GM21825 (cell line): ENCODE results near the gene LIN9.
"Not testable (repeated sequence)": the region's sequence is repeated elsewhere in the genome, so short reads cannot be mapped to it uniquely, and the experiment has no call there.

Experiments used
- ATAC-seq: cut with Tn5 transposase; IDR thresholded peaks from one replicate; pipeline ENCODE4 v1.9.1; 2021; ENCODE audit warnings: mild to moderate bottlenecking, moderate library complexity; ENCODE audit not compliant: unreplicated experiment

Gene LIN9

DNA sequence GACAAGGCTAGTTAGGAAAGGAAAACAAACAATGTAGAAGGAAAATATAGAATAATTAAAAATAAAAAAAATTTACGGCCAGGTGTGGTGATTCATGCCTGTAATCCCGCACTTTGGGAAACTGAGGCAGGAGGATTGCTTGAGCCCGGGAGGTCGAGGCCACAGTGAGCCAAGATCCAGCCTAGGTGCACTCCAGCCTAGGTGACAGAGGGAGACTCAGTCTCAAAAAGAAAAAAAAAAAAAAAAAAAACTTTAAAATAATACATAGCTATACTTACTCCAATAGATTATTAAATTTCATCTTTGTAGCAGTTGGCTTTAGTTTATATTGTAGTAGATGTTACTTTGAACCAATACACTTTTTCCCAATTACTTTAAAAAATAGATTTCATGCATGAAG, 32.0 kb downstream of the LIN9 start:
- no peak for ATAC-seq

DNA sequence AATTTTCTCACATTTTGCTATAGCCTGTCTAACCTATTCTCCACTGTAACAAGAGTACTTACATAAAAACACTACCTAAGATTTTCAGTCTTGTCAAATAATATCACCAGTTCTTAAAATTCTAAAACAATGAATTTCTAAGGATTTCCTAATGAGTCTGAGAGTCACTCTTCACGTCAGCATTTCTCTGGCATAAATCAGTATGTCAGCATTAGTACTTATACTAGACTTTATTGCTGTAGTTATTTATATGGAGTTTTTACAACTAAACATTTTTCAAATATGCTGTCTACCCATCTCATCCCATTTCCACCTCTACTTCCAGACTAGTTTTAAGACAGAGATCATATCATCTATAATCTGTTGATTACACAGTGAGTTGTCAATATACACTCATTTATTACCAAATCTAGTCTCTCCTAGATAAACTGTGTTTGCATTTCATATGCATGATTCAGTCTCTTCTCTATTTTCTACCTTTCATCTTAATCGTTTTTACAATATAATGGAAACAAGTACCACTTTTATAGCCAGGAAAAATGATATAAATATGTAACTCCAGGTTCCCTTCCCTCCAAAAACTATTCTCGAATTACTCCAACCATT, 32.8 kb downstream of the LIN9 start:
- no peak for ATAC-seq

DNA sequence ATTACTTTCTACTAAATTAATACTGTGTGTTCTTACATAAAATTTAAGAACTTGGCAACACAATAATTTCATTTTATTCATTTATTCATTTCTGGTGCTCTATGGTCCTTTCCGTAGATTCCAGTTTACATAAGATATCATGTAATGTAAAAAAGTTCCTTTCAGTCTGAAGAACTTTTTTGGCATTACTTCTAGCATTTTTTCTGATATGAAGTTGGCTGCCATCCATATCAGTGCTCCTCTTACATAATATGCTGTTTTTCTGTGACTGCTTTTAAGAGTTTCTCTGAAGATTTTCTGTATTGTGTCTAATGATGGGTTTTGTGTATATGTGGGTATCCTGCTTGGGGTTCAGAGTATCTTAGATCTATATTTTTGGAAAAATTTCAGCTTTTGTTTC, 34.8 kb downstream of the LIN9 start:
- no peak for ATAC-seq

DNA sequence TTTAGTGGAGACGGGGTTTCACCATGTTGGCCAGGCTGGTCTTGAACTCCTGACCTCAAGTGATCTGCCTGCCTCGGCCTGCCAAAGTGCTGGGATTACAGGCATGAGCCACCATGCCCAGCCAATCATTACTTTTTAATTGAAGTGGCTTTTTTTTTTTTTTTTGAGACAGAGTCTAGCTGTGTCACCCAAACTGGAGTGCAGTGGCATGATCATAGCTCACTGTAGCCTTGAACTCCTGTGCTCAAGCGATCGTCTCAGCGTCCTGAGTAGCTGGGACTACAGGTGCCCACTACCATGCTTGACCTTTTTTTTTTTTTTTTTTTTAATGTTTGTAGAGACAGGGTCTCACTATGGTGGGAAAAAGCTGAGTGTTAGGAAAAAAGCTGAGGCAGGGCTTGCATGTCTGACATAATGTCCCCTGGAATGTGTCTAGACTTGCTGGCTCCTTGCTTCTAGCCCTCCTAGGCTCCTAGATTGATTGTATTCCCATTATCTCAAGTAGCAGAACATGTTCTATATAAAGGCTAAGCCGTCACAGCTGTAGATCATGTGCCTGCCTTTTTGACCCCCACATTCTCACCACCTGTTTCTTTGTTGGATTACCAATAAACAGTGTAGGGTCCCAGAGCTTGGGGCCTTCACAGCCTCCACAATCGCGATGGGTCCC, 36.6 kb downstream of the LIN9 start:
- not testable (repeated sequence) for ATAC-seq

DNA sequence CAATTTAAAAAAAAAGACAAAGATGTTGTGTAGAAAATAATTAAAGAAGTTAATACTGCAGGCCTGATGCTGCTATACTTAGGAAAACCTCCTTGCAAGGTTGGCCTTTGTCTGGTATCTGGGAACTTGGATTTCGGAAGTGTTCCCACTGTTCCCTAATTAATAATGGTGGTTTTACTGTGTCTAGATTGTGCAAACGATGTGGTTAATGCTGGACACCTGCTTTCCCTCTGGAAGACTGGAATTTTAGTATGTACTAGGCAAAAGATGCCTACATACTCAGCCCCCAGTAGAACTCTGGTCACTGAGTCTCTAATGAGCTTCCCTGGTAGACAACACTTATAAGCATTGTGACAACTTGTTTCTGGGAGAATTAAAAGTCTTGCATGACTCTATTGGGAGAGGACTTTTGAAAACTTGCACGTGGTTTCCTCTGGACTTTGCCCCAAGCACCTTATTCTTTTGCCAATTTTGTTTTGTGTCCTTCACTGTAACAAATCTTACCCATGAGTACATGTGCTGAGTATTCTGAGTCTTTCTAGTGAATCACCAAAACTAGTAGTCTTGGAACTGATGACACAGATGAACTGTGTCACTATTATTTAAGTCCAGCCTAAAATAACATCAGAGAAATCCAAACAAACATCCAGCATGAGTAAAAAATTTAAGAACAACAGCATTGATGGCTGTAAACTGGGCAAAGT, 40.4 kb downstream of the LIN9 start:
- no peak for ATAC-seq

DNA sequence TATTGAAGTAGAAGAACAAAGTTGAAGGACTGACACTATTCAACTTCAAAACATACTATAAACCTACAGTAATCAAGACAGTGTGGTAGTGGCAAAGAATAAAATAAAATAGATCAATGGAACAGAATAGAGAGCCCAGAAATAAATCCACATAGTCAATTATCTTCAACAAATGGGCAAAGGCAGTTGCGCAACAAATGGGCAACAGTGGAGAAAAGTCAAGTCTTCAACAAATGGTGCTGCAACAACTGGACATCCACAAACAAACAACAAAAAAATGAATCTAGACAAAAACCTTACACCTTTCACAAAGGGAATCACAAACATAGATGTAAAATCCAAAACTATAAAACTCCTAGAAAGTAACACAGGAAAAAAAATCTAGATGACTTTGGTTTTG, 47.1 kb downstream of the LIN9 start:
- ATAC-seq = no peak

DNA sequence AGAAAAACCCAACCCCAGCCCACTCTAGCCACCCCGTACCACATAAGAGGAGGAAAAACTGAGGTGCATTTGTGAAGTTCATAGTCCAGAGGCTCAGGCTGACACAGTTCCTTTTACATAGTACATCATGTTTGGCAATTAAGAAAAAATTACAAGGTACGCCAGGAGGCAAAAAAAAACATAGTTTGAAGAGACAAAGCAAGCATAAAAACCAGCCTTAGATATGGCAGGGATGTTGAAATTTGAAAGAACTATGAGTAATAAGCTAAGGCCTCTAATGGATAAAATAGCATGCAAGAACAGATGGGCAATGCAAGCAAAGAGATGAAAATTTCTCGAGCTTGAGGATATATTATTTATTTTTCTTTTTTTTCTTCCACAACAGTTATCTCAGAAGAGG, 53.6 kb downstream of the LIN9 start:
- no peak for ATAC-seq

DNA sequence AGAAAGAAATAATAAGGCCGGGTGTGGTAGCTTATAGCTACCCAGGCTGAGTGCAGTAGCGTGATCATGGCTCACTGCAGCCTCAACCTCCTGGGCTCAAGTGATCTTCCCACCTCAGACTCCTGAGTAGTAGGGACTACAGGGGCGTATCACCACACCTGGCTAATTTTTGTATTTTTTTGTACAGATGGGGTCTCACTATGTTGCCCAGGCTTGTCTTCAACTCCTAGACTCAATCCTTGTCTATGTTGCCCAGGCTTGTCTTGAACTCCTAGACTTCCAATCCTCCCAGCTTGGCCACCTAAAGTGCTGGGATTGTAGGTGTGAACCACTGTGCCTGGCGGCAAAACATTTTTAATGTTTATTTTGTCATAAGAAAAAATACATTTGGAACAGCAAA, 55.0 kb downstream of the LIN9 start:
- ATAC-seq = no peak

DNA sequence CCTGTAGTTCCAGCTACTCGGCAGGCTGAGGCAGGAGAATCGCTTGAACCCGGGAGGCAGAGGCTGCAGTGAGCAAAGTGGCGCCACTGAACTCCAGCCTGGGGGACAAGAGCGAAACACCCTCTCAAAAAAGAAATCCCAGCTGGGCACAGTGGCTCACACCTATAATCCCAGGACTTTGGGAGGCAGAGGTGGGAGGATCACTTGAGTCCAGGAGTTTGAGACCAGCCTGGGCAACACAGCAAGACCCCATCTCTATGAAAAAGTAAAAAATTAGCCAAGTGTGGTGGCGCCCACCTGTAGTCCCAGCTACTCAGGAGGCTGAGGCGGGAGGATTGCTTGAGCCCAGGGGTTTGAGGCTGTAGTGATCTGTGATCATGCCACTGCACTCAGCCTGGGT, 56.1 kb downstream of the LIN9 start:
- ATAC-seq = not testable (repeated sequence)

DNA sequence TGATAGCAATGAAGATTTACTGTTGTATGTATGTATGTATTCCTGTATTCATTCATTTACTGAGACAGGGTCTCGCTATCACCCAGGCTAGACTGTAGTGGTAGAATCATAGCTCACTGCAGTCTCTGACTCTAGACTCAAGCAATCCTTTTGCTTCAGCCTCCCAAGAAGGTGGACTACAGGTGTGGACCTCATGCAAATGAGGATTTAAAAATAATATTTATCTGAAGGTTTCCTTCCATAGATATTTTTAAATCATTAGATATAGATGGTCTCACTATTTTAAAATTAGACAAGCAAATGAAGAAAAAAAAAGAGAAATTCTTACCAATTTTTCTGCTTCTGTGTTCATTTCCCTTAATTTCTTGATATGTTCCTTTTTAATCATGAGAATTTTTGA, 58.5 kb downstream of the LIN9 start:
- no peak for ATAC-seq

DNA sequence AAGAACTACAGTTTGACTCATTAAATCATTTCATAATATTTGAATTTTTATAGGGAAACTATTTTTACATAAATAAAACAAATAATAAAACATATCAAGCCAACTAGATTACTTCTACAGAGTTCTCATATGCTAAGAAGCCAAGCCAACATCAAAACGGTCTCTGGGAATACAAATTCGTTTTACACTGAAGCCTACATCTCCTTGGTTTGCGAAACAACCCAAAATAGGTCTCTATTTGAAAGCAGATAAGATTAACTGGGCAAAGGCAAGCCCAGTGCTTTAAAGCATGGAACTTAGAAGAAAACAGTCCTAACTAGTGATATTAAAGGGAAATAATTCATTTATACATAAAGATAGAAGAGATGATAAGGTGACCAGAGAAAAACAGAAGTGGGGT, 60.2 kb downstream of the LIN9 start:
- no peak for ATAC-seq

DNA sequence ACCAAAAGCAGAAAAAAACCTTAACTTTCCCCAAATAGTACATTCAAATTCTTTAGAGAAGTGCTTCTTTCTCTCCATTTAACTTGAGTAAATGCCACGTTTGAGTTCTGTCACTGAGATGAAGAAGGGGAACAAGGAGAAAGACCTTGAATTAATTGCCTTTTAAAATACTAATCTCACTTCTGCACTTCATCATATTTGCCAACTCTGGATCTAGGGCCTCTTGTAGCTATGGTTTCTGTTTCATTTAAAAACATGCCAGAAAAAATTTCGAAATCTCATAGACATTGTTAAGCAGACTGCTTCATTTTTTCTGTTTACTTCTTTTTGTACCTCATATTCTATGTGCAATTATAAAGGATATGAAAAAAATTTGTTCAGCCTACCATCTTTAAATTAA, 60.9 kb downstream of the LIN9 start:
- ATAC-seq = no peak

DNA sequence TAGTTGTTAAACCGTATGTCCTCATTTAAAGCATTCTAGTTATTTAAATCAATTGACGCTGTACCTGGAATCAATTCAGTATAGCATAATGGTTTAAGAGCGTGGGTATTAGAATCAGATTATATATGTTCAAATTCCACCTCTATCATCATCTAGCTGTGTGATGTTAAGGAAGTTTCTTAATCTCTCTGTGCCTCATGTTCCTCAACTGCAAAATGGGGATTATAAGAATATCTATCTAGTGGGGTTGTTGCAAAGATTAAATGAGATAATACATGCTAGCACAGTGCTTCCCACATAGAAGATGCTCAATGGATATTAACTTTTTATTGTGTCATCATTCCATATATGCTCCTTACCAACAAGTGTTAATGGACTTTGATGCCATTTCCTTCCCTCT, 69.5 kb downstream of the LIN9 start:
- no peak for ATAC-seq

DNA sequence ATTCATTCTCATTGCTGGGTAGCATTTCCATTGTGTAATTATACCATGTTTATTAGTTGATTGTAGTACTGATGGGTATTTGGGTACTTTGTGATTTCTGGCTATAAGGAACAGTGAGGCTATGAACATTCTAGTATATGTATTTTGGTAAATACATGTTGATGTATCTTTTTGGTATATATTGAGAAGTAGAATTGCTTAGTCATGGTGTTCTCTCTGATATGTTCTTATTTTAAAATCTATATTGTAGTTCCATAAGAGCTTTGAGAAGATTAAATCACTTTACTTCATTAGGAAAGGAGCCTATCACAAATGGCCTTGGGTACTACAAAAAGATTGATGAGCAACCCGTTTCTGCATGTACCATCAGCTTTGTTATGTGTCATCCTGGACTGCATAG, 72.1 kb downstream of the LIN9 start:
- no peak for ATAC-seq

DNA sequence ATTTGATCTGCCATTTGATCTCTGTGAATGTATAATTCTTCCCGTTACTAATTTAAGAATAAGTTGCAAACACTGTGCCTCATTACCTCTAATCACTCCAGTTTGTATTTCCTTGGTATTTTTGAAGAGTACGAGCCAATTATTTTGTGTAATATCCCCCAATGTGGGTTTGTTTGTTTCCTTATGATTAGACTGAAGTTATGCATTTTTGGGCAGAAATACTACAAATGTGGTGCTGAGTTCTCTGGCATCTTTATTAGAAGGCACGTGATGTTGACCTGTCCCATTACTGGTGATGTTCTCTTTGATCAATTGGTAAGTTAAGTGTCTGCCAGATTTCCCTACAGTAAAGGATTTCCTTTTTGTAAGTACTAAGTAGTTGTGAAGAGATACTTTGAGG, 75.2 kb downstream of the LIN9 start:
- ATAC-seq = no peak

DNA sequence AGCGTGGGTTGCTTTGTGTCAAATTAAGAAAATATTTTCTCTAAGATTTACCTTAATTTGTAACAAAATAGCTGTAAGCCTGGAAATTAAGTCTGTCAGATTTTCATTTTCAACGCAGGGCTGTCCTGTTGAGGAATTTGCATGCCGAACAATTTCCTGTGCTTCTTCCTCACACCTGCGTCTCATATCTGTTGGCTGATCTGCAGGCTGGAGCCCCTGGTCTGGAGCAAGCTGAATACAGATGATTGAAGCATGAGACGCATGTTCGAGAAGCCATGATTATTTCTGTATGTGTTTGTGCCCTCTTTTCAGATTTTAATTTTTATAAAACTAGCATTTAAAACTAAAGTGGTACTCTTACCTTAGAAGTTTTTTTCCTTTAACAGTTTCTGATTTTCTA, 75.7 kb downstream of the LIN9 start:
- ATAC-seq = peak; percentile 67

DNA sequence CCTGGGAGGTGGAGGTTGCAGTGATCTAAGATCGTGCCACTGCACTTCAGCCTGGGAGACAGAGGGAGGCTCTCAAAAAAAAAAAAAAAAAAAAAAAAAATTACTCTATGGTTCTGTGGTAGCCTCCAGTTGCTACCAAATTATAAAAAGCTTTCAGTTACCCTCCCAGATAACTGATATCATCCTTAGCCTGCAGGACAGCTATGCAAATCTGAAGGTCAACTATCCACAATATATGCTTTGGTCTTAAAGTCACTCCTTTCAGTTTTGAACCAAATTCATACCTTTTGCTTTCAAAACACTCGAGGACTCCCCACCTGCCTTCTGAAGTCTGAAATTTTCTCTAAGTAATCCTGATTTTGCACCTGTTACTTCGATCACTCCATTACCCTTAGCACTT, 82.4 kb downstream of the LIN9 start:
- no peak for ATAC-seq

DNA sequence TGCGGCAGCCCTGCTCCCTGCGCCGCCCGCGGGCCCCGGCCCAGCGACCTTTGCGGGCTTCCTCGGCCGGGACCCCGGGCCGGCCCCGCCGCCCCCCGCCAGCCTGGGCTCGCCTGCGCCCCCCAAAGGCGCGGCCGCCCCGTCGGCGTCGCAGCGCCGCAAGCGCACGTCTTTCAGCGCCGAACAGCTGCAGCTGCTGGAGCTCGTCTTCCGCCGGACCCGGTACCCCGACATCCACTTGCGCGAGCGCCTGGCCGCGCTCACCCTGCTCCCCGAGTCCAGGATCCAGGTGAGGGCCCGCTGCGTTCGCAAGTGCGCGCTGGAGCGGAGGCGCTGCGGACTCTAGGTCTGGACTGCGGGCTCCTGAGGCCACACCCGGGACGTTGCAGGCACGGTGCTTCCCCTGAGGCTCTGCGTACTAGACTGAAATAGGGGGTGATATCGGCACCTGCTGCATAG, 85.1 kb downstream of the LIN9 start:
- ATAC-seq = peak; percentile 82

DNA sequence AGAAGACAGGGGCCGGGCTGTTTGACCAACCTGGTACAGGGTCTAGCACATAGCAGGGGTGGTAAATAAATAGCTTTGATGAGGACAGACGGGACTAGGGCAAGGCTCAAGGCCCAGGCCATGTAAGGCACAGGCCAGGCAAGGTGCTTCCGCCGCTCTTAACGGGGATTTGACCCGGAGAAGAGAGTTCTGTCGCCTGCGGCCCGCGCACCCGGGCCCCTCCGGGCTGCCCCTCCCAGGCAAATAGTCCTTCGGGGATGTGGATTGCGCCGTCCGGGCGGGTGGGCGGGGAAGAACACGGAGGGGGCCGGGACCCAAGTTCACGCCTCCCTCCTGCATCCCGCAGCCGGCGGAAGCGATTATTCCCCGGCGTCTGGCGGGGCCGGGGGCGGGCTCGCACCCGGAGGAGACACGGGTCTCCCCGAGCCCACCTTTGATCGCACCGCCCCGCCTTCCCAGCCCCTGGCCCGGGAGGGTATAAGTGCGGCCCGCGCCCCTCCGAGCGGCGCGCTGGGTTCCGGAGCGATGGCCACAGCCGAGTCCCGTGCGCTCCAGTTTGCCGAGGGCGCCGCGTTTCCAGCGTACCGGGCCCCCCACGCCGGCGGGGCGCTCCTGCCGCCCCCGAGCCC, 85.7 kb downstream of the LIN9 start, which contains the start of gene MIXL1:
MIXL1 (plus strand) TSS at position 508 of the 629 bp plus-strand sequence; CDS start at position 526, 18 bp downstream.
- ATAC-seq = peak; percentile 40

DNA sequence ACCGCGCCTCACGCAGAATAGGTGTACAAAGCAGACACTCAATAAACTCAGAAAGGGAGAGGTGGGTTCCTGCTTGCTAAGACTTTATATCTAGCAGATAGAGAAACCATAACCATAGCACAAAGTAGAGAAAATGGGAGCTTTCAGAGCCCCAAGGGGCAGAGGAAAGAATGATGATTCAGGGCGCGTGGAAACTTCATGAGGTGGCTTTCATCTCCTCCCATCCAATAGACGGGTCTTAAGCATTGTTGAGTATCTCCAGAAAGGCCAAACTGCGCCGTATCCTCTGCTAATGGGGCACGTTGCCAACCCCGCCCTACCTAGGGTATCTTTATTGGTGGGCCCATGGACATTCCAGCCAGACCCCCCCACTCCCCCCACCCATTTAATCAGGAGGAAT, 86.3 kb downstream of the LIN9 start:
- ATAC-seq = no peak

DNA sequence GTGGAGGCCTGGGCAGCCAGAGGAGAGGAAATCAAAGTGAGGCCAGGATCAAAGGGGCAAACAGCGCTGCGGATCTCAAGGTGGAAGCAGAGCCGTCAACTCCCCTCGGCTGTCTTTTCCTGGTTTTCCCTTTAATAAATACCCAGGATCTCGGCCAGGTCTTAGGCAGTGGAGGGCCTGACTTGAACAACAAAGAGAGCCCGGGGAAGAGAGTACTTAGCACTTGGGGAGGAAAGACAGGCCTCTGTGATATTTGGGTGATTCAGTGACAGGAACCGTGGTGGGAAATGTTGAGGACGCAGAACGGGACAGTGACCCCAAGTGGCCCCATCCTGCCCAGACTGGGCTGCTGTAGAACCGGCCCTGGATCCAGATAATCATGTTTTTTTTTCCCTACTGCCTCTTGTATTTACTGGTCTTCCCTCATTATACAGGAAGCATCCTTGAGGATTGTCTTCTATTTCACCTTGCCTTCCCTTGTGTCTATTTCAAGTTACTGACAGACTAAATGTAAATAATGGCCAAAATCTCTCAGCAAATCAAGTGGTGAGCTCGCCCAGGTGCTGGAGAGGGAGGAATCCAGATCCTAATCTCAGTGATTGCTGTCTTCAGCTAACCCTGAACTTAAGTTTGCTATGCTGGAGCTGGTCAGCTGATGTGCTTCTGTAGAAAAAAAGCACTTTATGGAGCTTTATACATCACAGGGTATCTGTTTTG, 88.3 kb downstream of the LIN9 start:
- ATAC-seq = no peak
